ENCODE measurements around the gene ZNF429. TPM values are rescaled to one million over a fixed set of nuclear protein-coding genes. Genes with fewer than 3 reads are reported as not detected.
A peak's percentile ranks its signal among the peaks of the same experiment; 100 is the strongest.

The ZNF429 gene
- total RNA-seq, 3 donors from 2014 or later (not counting 1 experiment from before 2014, with no cell fraction given), result 15.7 to 21.0 (median 18.7) TPM

DNA sequence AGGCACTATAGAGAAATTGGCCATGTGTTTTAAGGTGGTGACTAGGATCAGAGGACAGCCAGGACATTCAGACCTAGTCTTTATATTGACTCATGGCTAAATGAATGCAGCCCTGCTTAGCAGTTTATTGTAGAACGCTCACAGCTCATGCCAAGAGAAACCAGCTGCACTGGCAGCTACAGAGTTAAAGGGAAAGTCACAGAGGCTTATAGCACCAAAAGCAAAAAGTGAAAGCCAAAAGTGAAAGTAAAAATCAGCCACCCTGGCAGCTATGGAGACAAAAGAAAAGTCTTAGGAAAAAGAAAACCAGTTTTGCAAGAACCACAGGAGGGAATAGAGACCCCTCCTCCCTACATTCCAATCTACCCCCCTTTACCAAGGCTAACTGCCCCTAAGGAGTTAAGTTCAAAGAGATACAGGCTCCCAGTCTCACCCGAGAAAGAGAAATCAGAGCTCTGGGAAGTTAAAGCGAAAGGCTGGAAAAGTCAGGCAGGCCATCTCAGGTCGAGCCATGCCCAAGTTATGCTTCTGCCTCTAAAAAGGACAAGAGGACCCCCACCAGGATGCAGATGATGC lies 99.0 kb downstream of the ZNF429 start:
- ATAC-seq (peak; percentile 52 to 73 (median 55)), DNase-seq (peak in 1 of 2 donors; percentile 63)
- Histone ChIP-seq H3K27ac (ENCODE audit: low read length) (peak overlapping the region; percentile 46), H3K9me3 (ENCODE audit: control insufficient read depth, insufficient read depth, low read length) (no peaks in the 10 kb centered on the region), H3K36me3 (ENCODE audit: control insufficient read depth, insufficient read depth, low read length) (no peaks in the 10 kb centered on the region), H3K27me3 (ENCODE audit: control insufficient read depth, insufficient read depth, low read length) (no peaks in the 10 kb centered on the region), H3K4me3 (ENCODE audit: low read length) (peak overlapping the region; percentile 29), H3K4me1 (ENCODE audit: control insufficient read depth, insufficient read depth, low read length) (peaks cover 12% of the 10 kb centered on the region)
- Mint-ChIP-seq H3K36me3 (no peaks in the 10 kb centered on the region), H3K27me3 (ENCODE audit: low read depth in 2 of 2) (peaks cover 0 to 3% of the 10 kb centered on the region in 2 donors), H3K9me3 (no peaks in the 10 kb centered on the region), H3K27ac (peak overlapping the region; percentile 90 to 91), H3K4me3 (peak overlapping the region; percentile 98), H3K4me1 (peaks cover 20 to 23% of the 10 kb centered on the region in 2 donors)
- TF ChIP-seq, protein P1, sequence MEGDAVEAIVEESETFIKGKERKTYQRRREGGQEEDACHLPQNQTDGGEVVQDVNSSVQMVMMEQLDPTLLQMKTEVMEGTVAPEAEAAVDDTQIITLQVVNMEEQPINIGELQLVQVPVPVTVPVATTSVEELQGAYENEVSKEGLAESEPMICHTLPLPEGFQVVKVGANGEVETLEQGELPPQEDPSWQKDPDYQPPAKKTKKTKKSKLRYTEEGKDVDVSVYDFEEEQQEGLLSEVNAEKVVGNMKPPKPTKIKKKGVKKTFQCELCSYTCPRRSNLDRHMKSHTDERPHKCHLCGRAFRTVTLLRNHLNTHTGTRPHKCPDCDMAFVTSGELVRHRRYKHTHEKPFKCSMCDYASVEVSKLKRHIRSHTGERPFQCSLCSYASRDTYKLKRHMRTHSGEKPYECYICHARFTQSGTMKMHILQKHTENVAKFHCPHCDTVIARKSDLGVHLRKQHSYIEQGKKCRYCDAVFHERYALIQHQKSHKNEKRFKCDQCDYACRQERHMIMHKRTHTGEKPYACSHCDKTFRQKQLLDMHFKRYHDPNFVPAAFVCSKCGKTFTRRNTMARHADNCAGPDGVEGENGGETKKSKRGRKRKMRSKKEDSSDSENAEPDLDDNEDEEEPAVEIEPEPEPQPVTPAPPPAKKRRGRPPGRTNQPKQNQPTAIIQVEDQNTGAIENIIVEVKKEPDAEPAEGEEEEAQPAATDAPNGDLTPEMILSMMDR (IDR thresholded peaks at IDR 0.05), result no peak
- intact Hi-C loops (cut with micrococcal nuclease), result no loop called here
- 5% methylated on average over 4 of the region's 4 CpGs for WGBS (ENCODE audit: insufficient coverage)

Other genes starting within 250 kb of the ZNF429 start
- 10 to 100 TPM; 21.2 to 24.4 (median 24.4) TPM for gene ZNF708, start 176.2 kb upstream of the ZNF429 start, total RNA-seq
- gene ZNF738, start 146.6 kb upstream of the ZNF429 start, total RNA-seq, result 10 to 100 TPM; 11.4 to 22.9 (median 14.7) TPM
- 10 to 100 TPM; 48.1 to 57.0 (median 50.4) TPM for gene ZNF493, start 108.5 kb upstream of the ZNF429 start, total RNA-seq